SK-N-MC (cell line): ENCODE data around the gene LHX1.

Experiments used
- DNase-seq: peaks from one replicate; pipeline ENCODE4 v3.0.0-alpha.2; 2011; ENCODE audit warnings: low read depth, low spot score
- H3K27ac ChIP-seq: fragments of 200-600 bp; sonication (generic); 2 replicates; pipeline ENCODE4 v1.5.1; 2016; ENCODE audit warnings: mixed run types
- H3K36me3 ChIP-seq: fragments of 200-600 bp; sonication (generic); 2 replicates; pipeline ENCODE4 v1.6.1; 2017; ENCODE audit warnings: antibody characterized with exemption, low read length, mixed read lengths; ENCODE audit not compliant: insufficient read depth
- H3K4me3 ChIP-seq: fragments of 200-600 bp; sonication (generic); 2 replicates; pipeline ENCODE4 v1.5.1; 2016
- H3K9ac ChIP-seq: fragments of 200-600 bp; sonication (generic); 2 replicates; pipeline ENCODE4 v1.8.0; 2017; ENCODE audit warnings: mixed run types, mixed read lengths; ENCODE audit not compliant: insufficient read length
- H3K9me3 ChIP-seq: fragments of 200-600 bp; sonication (generic); 2 replicates; pipeline ENCODE4 v1.6.1; 2017; ENCODE audit warnings: low read depth, mild to moderate bottlenecking, antibody characterized with exemption, low read length, moderate library complexity, mixed read lengths
- EZH2 ChIP-seq: fragments of 200-600 bp; sonication (generic); IDR thresholded peaks from one replicate; pipeline ENCODE4 v1.6.1; 2017; ENCODE audit warnings: antibody characterized with exemption
- FOXP2 ChIP-seq: optimal IDR thresholded peaks from 2 replicates; pipeline ENCODE3; 2011; ENCODE audit warnings: mild to moderate bottlenecking, moderate library complexity; ENCODE audit not compliant: insufficient read depth; ENCODE audit errors: extremely low read length, control extremely low read depth
- POLR2AphosphoS5 ChIP-seq: IDR thresholded peaks from 2 replicates; pipeline ENCODE4 v1.6.1; 2012; ENCODE audit warnings: mild to moderate bottlenecking, low read depth, low read length, borderline replicate concordance

Gene LHX1

GRCh38 chr17:36937001-36937958, at the start of gene LHX1:
TSS of gene LHX1 (plus strand) at chr17:36937475. CDS start at chr17:36938198, 723 bp downstream.
- no peak within 1 kb of the TSS for H3K27ac ChIP-seq
- H3K9ac ChIP-seq, result no peak within 1 kb of the TSS
- no peak for TF ChIP-seq FOXP2
- TF ChIP-seq EZH2, result peak; percentile 2
- no peak for DNase-seq
- peak within 1 kb of the TSS; percentile 81 for H3K4me3 ChIP-seq
- no peaks in the 10 kb centered on the region for H3K9me3 ChIP-seq
- no peaks in the 10 kb centered on the region for H3K36me3 ChIP-seq

GRCh38 chr17:36888236-36888951, 48.9 kb upstream of the LHX1 start:
- H3K27ac ChIP-seq, result no peak overlapping the region
- no peak for DNase-seq
- no peak for TF ChIP-seq POLR2AphosphoS5
- no peak for TF ChIP-seq FOXP2
- no peak for TF ChIP-seq EZH2

GRCh38 chr17:36889770-36890349, 47.4 kb upstream of the LHX1 start:
- H3K4me3 ChIP-seq, result no peak overlapping the region

More at GRCh38 chr17:36888236-36888951, 48.9 kb upstream of the LHX1 start:
- H3K9me3 ChIP-seq, result no peaks in the 10 kb centered on the region
- H3K4me3 ChIP-seq, result no peak overlapping the region
- H3K36me3 ChIP-seq, result no peaks in the 10 kb centered on the region
- H3K9ac ChIP-seq, result no peak overlapping the region

GRCh38 chr17:36890398-36891168, 46.7 kb upstream of the LHX1 start:
- no peak overlapping the region for H3K4me3 ChIP-seq
- no peak overlapping the region for H3K9ac ChIP-seq
- no peaks in the 10 kb centered on the region for H3K9me3 ChIP-seq
- no peak for DNase-seq
- no peak for TF ChIP-seq POLR2AphosphoS5
- no peak for TF ChIP-seq FOXP2
- no peak for TF ChIP-seq EZH2
- no peak overlapping the region for H3K27ac ChIP-seq
- H3K36me3 ChIP-seq, result no peaks in the 10 kb centered on the region

More at GRCh38 chr17:36889770-36890349, 47.4 kb upstream of the LHX1 start:
- Histone ChIP-seq H3K9me3 (no peaks in the 10 kb centered on the region), H3K27ac (no peak overlapping the region), H3K9ac (no peak overlapping the region), H3K36me3 (no peaks in the 10 kb centered on the region)
- no peak for DNase-seq
- TF ChIP-seq EZH2 (no peak), POLR2AphosphoS5 (no peak), FOXP2 (no peak)

GRCh38 chr17:36892112-36892838, 45.0 kb upstream of the LHX1 start:
- H3K9me3 ChIP-seq, result no peaks in the 10 kb centered on the region
- no peak overlapping the region for H3K9ac ChIP-seq
- no peak overlapping the region for H3K27ac ChIP-seq
- DNase-seq, result no peak
- no peak overlapping the region for H3K4me3 ChIP-seq
- no peaks in the 10 kb centered on the region for H3K36me3 ChIP-seq
- TF ChIP-seq EZH2, result no peak
- TF ChIP-seq POLR2AphosphoS5, result no peak
- no peak for TF ChIP-seq FOXP2

GRCh38 chr17:36894177-36894576, 43.1 kb upstream of the LHX1 start:
- no peak overlapping the region for H3K9ac ChIP-seq
- no peaks in the 10 kb centered on the region for H3K9me3 ChIP-seq
- H3K27ac ChIP-seq, result no peak overlapping the region
- TF ChIP-seq EZH2 (no peak), FOXP2 (no peak), POLR2AphosphoS5 (no peak)
- no peak for DNase-seq
- H3K4me3 ChIP-seq, result no peak overlapping the region
- no peaks in the 10 kb centered on the region for H3K36me3 ChIP-seq

- no peak for TF ChIP-seq POLR2AphosphoS5
- no peak for TF ChIP-seq FOXP2
- TF ChIP-seq EZH2, result no peak
- Histone ChIP-seq H3K9ac (no peak overlapping the region), H3K36me3 (no peaks in the 10 kb centered on the region), H3K4me3 (no peak overlapping the region), H3K9me3 (no peaks in the 10 kb centered on the region), H3K27ac (no peak overlapping the region)
- DNase-seq, result no peak
Observed at GRCh38 chr17:36894925-36895324, 42.4 kb upstream of the LHX1 start.
